Hematopoietic multipotent progenitor cell treated with erythropoietin and hydrocortisone succinate and interleukin-3 and kit ligand, for 8 days (in vitro differentiated cells): ENCODE measurements around the gene ZNF232.
"Not testable (repeated sequence)": the region's sequence is repeated elsewhere in the genome, so short reads cannot be mapped to it uniquely, and the experiment has no call there.

Experiments
- DNase-seq: peaks from one replicate; pipeline ENCODE4 v3.0.0-alpha.2; 2015

Gene ZNF232

DNA sequence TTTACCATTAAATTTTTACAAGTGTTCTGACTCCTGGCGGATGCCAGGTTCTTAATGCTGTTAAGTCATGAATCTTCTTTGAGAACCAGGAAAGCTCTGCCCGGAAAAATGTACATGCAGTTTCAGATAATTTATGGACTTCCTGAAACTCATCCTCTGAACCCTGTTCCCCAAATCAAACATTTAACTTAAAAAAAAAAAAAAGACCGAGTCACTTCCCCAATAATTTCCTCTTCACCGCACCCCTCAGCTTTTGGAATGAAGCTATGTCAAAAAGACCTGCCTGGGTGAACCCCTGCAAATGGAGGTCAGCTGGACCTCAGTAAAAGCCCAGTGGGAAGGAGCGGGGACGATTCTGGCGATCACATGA is 15.0 kb downstream of the ZNF232 start:
- no peak for DNase-seq

DNA sequence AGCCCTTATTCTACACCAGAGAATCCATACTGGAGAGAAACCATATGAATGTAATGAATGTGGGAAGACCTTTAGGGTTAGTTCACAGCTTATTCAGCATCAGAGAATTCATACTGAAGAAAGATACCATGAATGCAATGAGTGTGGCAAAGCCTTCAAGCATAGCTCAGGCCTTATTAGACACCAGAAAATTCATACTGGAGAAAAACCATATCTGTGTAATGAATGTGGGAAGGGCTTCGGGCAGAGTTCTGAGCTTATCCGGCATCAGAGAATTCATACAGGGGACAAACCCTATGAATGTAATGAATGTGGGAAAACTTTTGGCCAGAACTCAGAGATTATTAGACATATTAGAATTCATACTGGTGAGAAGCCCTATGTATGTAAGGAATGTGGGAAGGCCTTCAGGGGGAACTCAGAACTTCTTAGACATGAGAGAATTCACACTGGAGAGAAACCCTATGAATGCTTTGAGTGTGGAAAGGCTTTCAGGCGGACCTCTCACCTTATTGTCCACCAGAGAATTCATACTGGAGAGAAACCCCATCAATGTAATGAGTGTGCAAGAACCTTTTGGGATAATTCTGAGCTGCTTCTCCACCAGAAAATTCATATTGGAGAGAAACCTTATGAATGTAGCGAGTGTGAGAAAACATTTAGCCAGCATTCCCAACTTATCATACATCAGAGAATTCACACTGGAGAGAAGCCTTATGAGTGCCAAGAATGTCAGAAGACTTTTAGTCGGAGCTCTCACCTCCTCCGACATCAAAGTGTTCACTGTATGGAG is 19.3 kb downstream of the ZNF232 start:
- DNase-seq: no peak

DNA sequence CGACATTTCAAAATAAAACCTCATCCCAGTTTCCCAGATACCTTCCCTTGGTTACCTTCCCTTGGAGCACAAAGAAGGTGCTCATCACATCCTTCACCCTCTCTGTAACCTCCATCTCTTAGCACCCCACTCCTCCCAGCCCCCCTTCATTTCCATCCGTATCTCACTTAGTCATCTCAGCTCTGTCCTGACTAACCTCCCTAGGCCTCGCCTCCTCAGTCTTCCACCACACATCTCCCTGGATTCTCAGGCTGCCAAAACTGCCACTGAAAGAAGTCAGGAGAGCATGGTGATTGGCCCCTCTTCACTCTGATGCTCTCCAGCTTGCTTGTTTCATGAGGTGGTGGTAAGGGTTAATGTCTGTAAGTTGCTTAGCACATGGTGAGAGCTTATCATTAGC is 31.1 kb downstream of the ZNF232 start:
- no peak for DNase-seq

DNA sequence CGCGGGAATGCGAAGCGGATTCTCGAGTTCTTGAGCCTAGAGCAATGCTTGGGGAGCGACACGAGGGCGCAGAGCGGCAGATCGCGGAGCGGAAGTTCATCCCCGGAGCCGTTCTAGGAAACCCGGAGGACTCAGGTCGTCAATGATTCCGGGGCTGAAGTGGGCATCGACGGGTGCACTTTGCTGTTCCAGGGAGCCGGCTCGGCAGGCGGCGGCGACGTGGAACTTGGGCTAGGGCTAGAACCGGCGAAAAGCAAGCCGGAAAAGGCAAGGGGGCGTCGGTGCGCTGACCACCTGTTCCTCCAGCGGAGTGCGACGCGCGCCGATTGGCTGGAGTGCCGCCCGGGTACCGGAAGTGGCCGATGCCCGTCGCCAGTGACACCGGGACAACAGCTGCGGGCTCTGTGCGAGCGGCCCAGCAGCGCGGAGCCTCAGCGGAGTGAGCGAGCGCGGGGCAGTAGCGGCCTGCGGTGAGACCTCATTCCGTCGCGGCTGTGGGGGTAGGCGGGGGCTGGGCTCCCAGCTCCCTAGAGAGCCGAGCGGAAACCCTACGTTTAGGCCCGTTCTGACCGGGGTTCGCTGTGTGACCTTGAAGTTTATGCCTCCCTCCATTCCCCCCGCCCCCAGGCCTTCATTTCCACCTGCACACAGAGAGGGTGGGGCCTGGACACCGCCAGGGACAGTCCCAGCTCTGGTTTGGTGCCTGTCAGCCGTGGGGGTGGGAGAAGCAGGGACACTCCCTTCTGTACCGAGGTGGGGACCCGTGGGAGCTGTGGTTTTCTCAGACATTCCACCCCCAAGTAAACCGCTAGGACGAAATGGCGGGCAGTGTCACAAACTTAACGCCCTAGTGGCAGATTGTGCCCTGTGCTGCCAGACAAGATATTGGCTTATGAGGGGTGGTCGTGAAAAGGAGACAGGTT is 33.3 kb downstream of the ZNF232 start, which contains the start of gene ZFP3:
ZFP3 (plus strand) TSS at position 362 of the 923 bp plus-strand sequence. CDS start 13,038 bp downstream, outside the sequence.
- DNase-seq: peak; percentile 59

DNA sequence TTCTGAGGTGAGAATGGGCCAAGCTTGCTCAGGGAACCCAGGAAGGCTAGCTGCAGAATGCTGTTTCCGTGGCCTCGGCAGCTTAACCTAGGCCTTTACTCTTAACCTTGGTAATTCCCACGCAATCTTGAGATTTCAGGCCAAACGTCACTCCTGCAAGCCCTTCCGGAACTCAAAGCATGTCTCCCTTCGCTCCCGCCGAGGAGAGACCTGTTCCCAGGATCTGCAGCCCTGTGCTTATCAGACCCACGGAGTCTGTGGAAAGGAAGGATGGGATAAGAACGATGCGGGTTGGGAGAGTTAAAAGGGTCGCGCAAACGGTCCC is 33.9 kb downstream of the ZNF232 start:
- no peak for DNase-seq

DNA sequence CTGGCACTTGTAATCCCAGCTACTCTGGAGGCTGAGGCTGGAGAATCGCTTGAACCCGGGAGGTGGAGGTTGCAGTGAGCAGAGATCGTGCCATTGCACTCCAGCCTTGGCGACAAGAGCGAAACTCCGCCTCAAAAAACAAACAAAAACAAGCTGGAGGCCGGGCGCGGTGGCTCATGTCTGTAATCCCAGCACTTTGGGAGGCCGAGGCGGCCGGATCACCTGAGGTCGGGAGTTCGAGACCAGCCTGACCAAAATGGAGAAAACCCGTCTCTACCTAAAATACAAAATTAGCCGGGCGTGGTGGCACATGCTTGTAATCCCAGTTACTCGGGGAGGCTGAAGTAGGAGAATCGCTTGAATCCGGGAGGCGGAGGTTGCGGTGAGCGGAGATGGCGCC is 34.4 kb downstream of the ZNF232 start:
- not testable (repeated sequence) for DNase-seq

DNA sequence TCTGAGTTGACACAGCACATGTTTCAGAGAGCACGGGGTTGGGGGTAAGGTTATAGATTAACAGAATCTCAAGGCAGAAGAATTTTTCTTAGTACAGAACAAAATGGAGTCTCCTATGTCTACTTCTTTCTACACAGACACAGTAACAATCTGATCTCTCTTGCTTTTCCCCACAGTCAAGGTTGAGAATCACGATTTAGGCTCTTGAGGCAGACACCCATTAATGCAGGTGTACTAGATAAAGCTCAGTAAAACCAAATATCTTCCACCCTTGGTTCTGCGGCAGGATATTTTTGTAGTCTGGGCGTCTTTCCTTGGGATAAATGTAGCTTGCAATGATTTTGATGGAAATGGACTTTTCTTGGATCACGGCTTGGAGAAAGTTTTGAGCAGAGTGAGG is 36.2 kb downstream of the ZNF232 start:
- DNase-seq: not testable (repeated sequence)

DNA sequence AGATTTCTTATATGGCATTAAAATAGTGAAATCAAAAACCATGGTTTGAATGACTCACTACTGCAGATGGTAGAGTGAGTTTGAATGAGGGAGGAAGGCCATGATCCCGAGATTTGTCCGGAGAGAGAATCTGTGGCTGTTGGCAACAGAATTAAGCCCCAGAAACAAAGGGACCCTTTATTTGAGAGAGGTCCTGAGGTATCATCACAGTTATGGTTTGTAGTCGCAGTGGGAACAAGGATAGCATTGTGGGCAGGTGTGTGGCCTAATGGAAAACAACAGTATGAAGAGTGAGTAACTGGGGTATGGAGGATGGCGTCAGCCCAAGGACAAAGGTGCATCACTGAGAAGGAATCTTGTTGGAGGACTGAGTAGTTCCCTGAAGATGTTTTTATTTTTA is 42.0 kb downstream of the ZNF232 start:
- no peak for DNase-seq

DNA sequence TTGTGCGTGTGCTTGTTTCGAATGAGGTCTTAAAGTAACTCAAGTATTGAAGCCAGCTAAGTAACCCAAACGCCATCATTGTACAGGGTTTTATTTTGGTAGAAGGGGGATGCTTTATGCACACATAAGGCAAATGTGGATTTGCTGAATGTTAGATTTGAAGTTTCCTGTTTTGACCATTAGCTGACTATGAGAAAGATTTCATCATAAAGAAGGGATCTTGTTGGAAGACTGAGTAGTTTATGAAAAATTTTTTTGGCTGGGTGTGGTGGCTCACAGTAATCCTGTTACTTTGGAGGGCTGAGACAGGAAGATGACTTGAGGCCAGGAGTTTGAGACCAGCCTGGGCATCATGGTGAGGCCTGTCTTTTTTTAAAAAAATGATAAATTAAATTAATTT is 43.4 kb downstream of the ZNF232 start:
- no peak for DNase-seq

DNA sequence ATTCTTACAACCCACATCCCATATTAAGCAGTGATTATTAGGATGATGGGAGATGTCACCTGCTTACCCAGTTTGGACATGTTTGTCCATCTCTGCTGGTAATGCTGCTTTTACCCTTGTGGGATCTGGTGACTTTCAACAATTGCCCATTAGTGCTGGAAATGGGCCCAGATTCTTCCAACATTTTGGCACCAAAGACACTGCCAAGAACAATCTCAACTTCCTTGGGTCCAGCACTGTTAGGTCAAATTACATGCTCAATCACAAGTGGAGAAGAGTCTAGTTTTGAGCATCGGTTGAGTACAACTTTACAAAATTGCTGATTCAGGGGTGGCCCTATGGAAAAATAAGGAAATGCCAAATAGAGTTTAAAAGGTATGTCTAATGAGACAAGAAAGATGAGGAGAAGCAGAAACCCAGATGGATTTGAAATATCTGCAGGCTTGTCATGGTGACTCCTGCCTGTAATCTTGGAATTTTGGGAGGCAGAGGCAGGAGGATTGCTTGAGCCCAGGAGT is 46.4 kb downstream of the ZNF232 start:
- DNase-seq: no peak
